GM18505 (cell line): ENCODE results near the gene CLEC5A.
"Not testable (repeated sequence)": the region's sequence is repeated elsewhere in the genome, so short reads cannot be mapped to it uniquely, and the experiment has no call there.

ENCODE experiments used
- ATAC-seq: cut with Tn5 transposase; IDR thresholded peaks from one replicate; pipeline ENCODE4 v1.9.1; 2021; ENCODE audit not compliant: unreplicated experiment
- POLR2A ChIP-seq: IDR thresholded peaks from 4 replicates; pipeline ENCODE4 v1.6.1; 2011; ENCODE audit warnings: borderline replicate concordance; ENCODE audit not compliant: insufficient read depth, insufficient read length; ENCODE audit errors: extremely low read depth

The CLEC5A gene

DNA sequence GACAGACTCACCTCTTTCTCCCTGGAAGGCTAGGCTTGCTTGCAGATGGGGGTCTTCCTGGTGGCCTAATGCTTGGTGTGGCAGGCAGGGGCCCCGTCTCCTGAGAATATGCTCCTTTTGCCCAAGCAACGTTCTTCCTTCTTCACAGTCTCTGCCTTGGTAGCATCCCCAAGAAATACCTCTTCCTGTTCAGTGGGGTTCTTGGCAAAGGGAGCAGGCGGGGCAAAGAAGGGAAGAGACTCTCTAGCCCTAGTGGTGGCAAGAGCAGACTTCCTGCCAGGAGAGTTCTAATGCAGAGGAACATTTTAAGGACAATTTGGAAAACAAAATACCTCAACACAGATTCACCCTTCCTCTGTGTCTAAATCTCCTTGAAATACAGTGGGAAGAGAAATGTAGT lies at the start of gene CLEC5A:
CLEC5A (minus strand) TSS at position 179 of the 400 bp plus-strand sequence. CDS start 682 bp downstream, outside the sequence.
- no peak for ATAC-seq
- no peak for TF ChIP-seq POLR2A

DNA sequence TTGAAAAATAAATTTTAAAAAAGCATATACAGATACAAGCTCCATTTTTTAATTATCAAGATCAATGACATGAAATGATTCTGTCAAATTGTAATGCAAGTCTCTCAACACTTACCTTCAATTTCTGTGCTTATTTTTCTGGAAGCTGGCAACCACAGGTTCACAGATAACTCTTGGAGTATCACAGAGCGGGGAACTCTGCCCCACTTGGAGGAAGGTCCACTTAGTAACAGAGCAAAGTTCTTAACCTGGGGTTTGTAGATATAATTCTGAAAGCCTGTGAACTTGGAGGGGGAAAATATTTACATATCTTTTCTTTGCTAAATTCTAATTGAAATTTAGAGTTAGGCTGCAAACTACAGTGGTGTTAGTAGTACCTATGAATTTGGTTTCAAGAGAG lies 46.6 kb upstream of the CLEC5A start:
- no peak for ATAC-seq
- no peak for TF ChIP-seq POLR2A

DNA sequence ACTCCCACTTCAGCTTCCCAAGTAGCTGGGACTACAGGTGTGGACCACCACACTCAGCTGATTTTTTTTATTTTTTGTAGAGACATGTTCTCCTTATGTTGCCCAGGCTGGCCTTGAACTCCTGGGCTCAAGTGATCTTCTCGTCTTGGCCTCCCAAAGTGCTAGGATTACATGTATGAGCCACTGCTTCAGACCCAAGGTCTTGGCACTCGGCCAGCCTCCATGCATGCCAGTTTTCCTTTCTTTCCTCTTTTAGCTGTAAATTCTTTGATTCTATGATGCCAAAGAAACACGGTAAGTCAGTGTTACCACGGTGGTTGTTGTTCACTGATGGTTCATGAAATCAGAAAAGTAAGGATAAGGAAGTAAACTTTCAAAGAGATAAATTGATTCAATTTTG lies 45.9 kb upstream of the CLEC5A start:
- no peak for TF ChIP-seq POLR2A
- no peak for ATAC-seq

- ATAC-seq: no peak
- no peak for TF ChIP-seq POLR2A
Observed at GRCh38 chr7:141992156-141992555, 45.4 kb upstream of the CLEC5A start.

- TF ChIP-seq POLR2A: no peak
- ATAC-seq: no peak
Observed at GRCh38 chr7:141991140-141991539, 44.4 kb upstream of the CLEC5A start.

DNA sequence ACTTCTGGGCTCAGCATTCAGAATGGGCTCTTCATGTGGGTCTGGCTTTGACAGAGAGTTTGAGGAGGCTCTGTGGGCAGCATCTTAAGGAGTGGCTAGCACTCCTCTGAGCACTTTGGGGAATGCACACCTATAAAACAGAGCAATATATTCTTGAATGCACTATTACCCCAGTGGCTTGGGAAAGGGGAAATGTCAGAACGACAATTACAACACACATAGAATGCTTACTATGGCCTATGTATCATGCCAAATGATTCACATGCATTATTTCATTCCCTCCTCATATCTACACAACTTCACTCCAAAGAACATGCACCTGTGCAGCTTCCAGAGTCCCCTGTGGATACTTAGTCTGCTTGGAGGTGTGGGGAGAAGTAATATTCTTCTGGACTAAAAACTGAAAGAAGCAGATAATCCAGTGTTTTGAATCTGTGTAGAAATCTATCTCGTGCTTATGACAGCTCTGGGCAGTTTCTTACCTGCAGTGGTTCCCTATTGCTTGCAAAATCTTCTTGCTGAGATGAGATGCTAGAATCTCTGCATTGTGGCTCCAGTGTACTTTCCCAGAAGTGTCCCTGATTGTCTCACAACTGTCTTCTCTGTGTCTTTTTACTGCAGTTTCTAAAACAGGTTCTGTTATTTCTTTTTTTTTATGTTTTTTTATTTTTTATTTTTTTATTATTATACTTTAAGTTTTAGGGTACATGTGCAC lies 43.4 kb upstream of the CLEC5A start:
- no peak for ATAC-seq

GRCh38 chr7:141987803-141988202 lies 41.0 kb upstream of the CLEC5A start:
- ATAC-seq: not testable (repeated sequence)

More for the DNA sequence above, 43.4 kb upstream of the CLEC5A start:
- no peak for TF ChIP-seq POLR2A

DNA sequence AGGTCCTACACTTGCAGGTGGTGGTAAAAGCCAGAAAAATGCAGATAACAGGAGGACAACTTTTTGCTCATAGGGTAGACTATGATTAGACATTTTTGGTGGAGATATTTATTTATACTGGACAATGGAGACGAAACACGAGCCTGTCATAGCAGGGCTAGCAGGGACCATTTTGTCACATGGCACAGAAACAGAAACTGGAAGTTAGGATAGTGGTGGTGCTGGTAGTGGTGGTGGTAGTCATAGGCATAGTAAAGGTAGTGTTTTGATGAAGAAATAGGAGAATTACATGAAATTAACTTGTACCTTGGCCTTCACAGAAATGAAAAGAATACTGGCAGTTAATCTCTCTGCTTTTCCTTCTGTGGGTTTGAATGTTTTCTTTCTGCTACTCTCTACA lies 40.1 kb upstream of the CLEC5A start:
- no peak for ATAC-seq
- no peak for TF ChIP-seq POLR2A

- ATAC-seq: not testable (repeated sequence)
Observed at GRCh38 chr7:141985926-141986325, 39.2 kb upstream of the CLEC5A start.

- no peak for ATAC-seq
- no peak for TF ChIP-seq POLR2A
Observed at GRCh38 chr7:141979568-141979967, 32.8 kb upstream of the CLEC5A start.

DNA sequence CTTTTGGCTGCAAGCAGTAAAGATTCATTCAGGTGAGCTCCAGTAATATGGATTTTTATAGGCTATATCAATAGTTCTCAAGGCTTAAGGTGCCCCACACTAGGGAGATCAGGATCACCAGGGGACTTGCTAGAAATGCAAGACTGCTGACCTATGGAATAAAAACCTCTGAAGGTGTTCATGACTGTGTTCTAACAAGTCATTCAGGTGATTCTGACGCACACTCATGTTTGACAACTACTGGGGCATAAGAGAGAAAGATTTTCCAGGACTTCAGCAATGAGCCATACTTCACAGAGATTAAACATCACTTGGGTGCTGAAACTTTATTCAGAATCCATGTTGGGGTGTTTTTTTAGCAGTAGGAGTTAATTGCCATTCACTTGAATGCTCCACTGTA lies 31.6 kb upstream of the CLEC5A start:
- no peak for TF ChIP-seq POLR2A
- ATAC-seq: no peak

- ATAC-seq: no peak
Observed at GRCh38 chr7:141976524-141977245, 29.9 kb upstream of the CLEC5A start.

GRCh38 chr7:141975806-141976523 lies 29.2 kb upstream of the CLEC5A start:
- no peak for TF ChIP-seq POLR2A
- peak; percentile 75 for ATAC-seq

More at GRCh38 chr7:141976524-141977245, 29.9 kb upstream of the CLEC5A start:
- TF ChIP-seq POLR2A: no peak

- no peak for TF ChIP-seq POLR2A
- ATAC-seq: no peak
Observed at GRCh38 chr7:141974831-141975230, 28.1 kb upstream of the CLEC5A start.

DNA sequence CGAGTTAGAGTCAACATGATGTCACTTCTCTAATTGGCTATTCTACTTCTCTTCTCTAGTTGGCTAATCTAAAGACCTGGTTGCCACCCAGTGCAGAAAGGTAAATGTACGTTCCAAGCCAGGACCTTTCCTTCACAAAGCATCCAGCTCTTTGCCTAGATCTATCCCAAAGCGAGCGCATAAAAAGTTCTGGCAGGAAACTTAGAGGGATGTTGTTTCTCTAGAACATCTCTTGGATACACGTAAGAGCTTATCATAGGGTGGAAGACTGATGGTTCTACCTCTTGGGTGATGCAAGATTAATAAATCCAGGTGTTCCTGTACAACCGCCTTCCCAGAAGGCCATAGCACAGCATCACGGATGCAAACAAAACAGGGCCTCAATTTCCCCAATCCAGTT lies 26.9 kb upstream of the CLEC5A start, which contains the start of gene TAS2R38:
TAS2R38 (minus strand) TSS at position 101 of the 400 bp plus-strand sequence; CDS start at position 17, 84 bp downstream.
- TF ChIP-seq POLR2A: no peak
- ATAC-seq: no peak
